ENCODE measurements around the gene C3orf49. TPM values are rescaled to one million over a fixed set of nuclear protein-coding genes. Genes with fewer than 3 reads are reported as not detected.

C3orf49 gene
- total RNA-seq, 1 donor from 2014 or later, result not detected

GRCh38 chr3:63830526-63830925, 11.4 kb downstream of the C3orf49 start:
- DNase-seq (ENCODE audit: low spot score), result no peak

GRCh38 chr3:63832395-63832794, 13.3 kb downstream of the C3orf49 start:
- H3F3A ChIP-seq (ENCODE audit: low read depth), result no peaks in the 10 kb centered on the region
- TF ChIP-seq EZH2 (IDR thresholded peaks at IDR 0.05) (no peak), CTCF (IDR thresholded peaks at IDR 0.05) (no peak), EZH2phosphoT487 (IDR thresholded peaks at IDR 0.05) (no peak)
- Mint-ChIP-seq H3K4me3 (no peak overlapping the region), H3K4me1 (no peaks in the 10 kb centered on the region), H3K9me3 (no peaks in the 10 kb centered on the region), H3K27ac (no peak overlapping the region), H3K36me3 (peaks cover 17% of the 10 kb centered on the region), H3K27me3 (ENCODE audit: insufficient read depth, low read depth) (no peaks in the 10 kb centered on the region)
- no peak overlapping the region for H3K27ac ChIP-seq
- H3K4me3 ChIP-seq, result no peak overlapping the region
- H3K4me2 ChIP-seq, result no peak overlapping the region
- H3K9ac ChIP-seq, result no peak overlapping the region
- no peak overlapping the region for H2AFZ ChIP-seq (replicated peaks)
- H3K79me2 ChIP-seq (ENCODE audit: low read depth), result no peaks in the 10 kb centered on the region
- no peak for DNase-seq (ENCODE audit: low spot score)
- no peaks in the 10 kb centered on the region for H3K9me3 ChIP-seq (ENCODE audit: low read depth)
- H3K4me1 ChIP-seq, result no peaks in the 10 kb centered on the region
- H3K36me3 ChIP-seq, result peaks cover 12% of the 10 kb centered on the region
- H4K20me1 ChIP-seq (ENCODE audit: low read depth), result no peaks in the 10 kb centered on the region
- H3K27me3 ChIP-seq, result no peaks in the 10 kb centered on the region

More at GRCh38 chr3:63830526-63830925, 11.4 kb downstream of the C3orf49 start:
- Mint-ChIP-seq H3K4me3 (no peak overlapping the region), H3K27me3 (ENCODE audit: insufficient read depth, low read depth) (no peaks in the 10 kb centered on the region), H3K36me3 (peaks cover 19% of the 10 kb centered on the region), H3K4me1 (no peaks in the 10 kb centered on the region), H3K9me3 (no peaks in the 10 kb centered on the region), H3K27ac (no peak overlapping the region)
- H3K27me3 ChIP-seq, result no peaks in the 10 kb centered on the region
- H3K9ac ChIP-seq, result no peak overlapping the region
- TF ChIP-seq EZH2 (IDR thresholded peaks at IDR 0.05) (no peak), CTCF (IDR thresholded peaks at IDR 0.05) (no peak), EZH2phosphoT487 (IDR thresholded peaks at IDR 0.05) (no peak)
- H2AFZ ChIP-seq (replicated peaks), result no peak overlapping the region
- H3K4me2 ChIP-seq, result no peak overlapping the region
- H3K4me1 ChIP-seq, result peaks cover 6% of the 10 kb centered on the region
- H3F3A ChIP-seq (ENCODE audit: low read depth), result no peaks in the 10 kb centered on the region
- no peaks in the 10 kb centered on the region for H4K20me1 ChIP-seq (ENCODE audit: low read depth)
- no peak overlapping the region for H3K4me3 ChIP-seq
- H3K79me2 ChIP-seq (ENCODE audit: low read depth), result no peaks in the 10 kb centered on the region
- no peak overlapping the region for H3K27ac ChIP-seq
- no peaks in the 10 kb centered on the region for H3K9me3 ChIP-seq (ENCODE audit: low read depth)
- H3K36me3 ChIP-seq, result peaks cover 8% of the 10 kb centered on the region

GRCh38 chr3:63841704-63842103, 22.6 kb downstream of the C3orf49 start:
- TF ChIP-seq EZH2phosphoT487 (IDR thresholded peaks at IDR 0.05) (no peak), EZH2 (IDR thresholded peaks at IDR 0.05) (no peak), CTCF (IDR thresholded peaks at IDR 0.05) (no peak)
- Histone ChIP-seq H3K4me1 (no peaks in the 10 kb centered on the region), H3K79me2 (ENCODE audit: low read depth) (peaks cover 12% of the 10 kb centered on the region), H3K27ac (no peak overlapping the region), H4K20me1 (ENCODE audit: low read depth) (no peaks in the 10 kb centered on the region), H2AFZ (replicated peaks) (no peak overlapping the region), H3K9me3 (ENCODE audit: low read depth) (no peaks in the 10 kb centered on the region), H3K4me2 (no peak overlapping the region), H3K9ac (no peak overlapping the region), H3K36me3 (peaks cover 3% of the 10 kb centered on the region), H3F3A (ENCODE audit: low read depth) (no peaks in the 10 kb centered on the region), H3K27me3 (no peaks in the 10 kb centered on the region), H3K4me3 (no peak overlapping the region)
- DNase-seq (ENCODE audit: low spot score), result no peak
- Mint-ChIP-seq H3K27ac (no peak overlapping the region), H3K27me3 (ENCODE audit: insufficient read depth, low read depth) (no peaks in the 10 kb centered on the region), H3K4me3 (no peak overlapping the region), H3K9me3 (no peaks in the 10 kb centered on the region), H3K36me3 (peaks cover 13% of the 10 kb centered on the region), H3K4me1 (peaks cover 8% of the 10 kb centered on the region)
